Panc1 (cell line): Measurements from ENCODE around the gene NDUFA11.

Source experiments
- TF ChIP-seq, protein P1 (sequence below): fragments of 450-650 bp; IDR thresholded peaks from 2 replicates; pipeline ENCODE4 v1.5.1; 2017; ENCODE audit warnings: mild to moderate bottlenecking
- TF ChIP-seq, protein P2 (sequence below), 2 experiments: IDR thresholded peaks; 2 replicates each; pipeline ENCODE4 v1.6.1; 2011 to 2012; ENCODE audit warnings: low read depth in 2 of 2, control low read depth in 1 of 2, low read length in 1 of 2, mild to moderate bottlenecking in 1 of 2, moderate library complexity in 1 of 2; ENCODE audit not compliant: insufficient read depth in 1 of 2

DNA sequence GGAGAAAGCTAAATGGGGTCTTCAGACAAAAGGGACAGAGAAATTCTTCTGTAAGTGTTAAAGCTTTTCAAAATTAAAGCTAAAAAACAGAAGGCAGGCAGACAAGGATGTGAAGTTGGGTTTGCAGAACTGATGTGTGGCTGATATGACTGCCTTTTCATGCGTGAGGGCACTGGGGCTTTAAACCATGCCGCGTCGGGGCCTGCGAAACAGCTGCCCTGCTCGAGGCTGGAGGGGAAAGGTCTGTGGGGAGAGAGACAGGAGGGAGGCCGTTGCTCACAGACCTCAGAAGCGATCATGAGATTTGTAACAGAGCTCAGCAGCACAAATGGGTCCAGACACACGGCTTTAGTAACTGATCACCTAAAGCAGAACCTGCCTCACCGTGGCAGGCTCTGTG lies 34.0 kb upstream of the NDUFA11 start:
- TF ChIP-seq, protein P1, sequence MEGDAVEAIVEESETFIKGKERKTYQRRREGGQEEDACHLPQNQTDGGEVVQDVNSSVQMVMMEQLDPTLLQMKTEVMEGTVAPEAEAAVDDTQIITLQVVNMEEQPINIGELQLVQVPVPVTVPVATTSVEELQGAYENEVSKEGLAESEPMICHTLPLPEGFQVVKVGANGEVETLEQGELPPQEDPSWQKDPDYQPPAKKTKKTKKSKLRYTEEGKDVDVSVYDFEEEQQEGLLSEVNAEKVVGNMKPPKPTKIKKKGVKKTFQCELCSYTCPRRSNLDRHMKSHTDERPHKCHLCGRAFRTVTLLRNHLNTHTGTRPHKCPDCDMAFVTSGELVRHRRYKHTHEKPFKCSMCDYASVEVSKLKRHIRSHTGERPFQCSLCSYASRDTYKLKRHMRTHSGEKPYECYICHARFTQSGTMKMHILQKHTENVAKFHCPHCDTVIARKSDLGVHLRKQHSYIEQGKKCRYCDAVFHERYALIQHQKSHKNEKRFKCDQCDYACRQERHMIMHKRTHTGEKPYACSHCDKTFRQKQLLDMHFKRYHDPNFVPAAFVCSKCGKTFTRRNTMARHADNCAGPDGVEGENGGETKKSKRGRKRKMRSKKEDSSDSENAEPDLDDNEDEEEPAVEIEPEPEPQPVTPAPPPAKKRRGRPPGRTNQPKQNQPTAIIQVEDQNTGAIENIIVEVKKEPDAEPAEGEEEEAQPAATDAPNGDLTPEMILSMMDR = no peak
- TF ChIP-seq, protein P2, sequence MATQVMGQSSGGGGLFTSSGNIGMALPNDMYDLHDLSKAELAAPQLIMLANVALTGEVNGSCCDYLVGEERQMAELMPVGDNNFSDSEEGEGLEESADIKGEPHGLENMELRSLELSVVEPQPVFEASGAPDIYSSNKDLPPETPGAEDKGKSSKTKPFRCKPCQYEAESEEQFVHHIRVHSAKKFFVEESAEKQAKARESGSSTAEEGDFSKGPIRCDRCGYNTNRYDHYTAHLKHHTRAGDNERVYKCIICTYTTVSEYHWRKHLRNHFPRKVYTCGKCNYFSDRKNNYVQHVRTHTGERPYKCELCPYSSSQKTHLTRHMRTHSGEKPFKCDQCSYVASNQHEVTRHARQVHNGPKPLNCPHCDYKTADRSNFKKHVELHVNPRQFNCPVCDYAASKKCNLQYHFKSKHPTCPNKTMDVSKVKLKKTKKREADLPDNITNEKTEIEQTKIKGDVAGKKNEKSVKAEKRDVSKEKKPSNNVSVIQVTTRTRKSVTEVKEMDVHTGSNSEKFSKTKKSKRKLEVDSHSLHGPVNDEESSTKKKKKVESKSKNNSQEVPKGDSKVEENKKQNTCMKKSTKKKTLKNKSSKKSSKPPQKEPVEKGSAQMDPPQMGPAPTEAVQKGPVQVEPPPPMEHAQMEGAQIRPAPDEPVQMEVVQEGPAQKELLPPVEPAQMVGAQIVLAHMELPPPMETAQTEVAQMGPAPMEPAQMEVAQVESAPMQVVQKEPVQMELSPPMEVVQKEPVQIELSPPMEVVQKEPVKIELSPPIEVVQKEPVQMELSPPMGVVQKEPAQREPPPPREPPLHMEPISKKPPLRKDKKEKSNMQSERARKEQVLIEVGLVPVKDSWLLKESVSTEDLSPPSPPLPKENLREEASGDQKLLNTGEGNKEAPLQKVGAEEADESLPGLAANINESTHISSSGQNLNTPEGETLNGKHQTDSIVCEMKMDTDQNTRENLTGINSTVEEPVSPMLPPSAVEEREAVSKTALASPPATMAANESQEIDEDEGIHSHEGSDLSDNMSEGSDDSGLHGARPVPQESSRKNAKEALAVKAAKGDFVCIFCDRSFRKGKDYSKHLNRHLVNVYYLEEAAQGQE (IDR thresholded peaks at IDR 0.05; ENCODE audit: insufficient read depth in 1 of 2, low read depth in 2 of 2, low read length in 1 of 2) = no peak
